IMR-90 (cell line): ENCODE measurements around the gene PABPC1L. TPM values are rescaled to one million over a fixed set of nuclear protein-coding genes. Genes with fewer than 3 reads are reported as not detected.

Experiments used
- ATAC-seq: fragments of 200-7000 bp; cut with Tn5 transposase; 2 replicates; pipeline ENCODE4 v1.9.1; 2020; ENCODE audit warnings: low read depth, mild to moderate bottlenecking, moderate library complexity
- BruUV-seq: library from RNA; stranded (reverse); fragments of 400-500 nt; replicated peaks from 2 replicates; lab custom pipeline; 2021; lab: Mats Ljungman, UMichigan
- CTCF ChIA-PET: fragments of 300-600 bp; formaldehyde crosslinking; extraction: SDS; loops from one replicate; lab custom pipeline; 2021; ENCODE audit warnings: antibody characterized with exemption; lab: Yijun Ruan, JAX
- POLR2A ChIA-PET: fragments of 300-600 bp; sonication (Branson Sonifier 250); formaldehyde crosslinking; loops from one replicate; lab custom pipeline; 2022; ENCODE audit warnings: antibody characterized with exemption; ENCODE audit not compliant: unreplicated experiment; lab: Charles Lee
- DNase-seq: peaks from one replicate; pipeline ENCODE4 v3.0.0; 2013
- H2AFZ ChIP-seq: replicated peaks from 2 replicates; pipeline ENCODE3; 2013; ENCODE audit warnings: low read length, mild to moderate bottlenecking; ENCODE audit not compliant: poor library complexity
- H2AK5ac ChIP-seq: 2 replicates; pipeline ENCODE4 v1.6.1; 2013; ENCODE audit warnings: low read depth, low read length, inconsistent platforms
- H2AK9ac ChIP-seq: replicated peaks from 2 replicates; pipeline ENCODE3; 2013; ENCODE audit warnings: mild to moderate bottlenecking, low read depth, low read length, moderate library complexity; ENCODE audit not compliant: poor library complexity
- H2BK120ac ChIP-seq: 2 replicates; pipeline ENCODE4 v1.6.1; 2013; ENCODE audit warnings: low read depth, low read length, inconsistent platforms
- H2BK15ac ChIP-seq: 3 replicates; pipeline ENCODE4 v1.6.1; 2013; ENCODE audit warnings: low read depth, low read length, inconsistent platforms
- H2BK20ac ChIP-seq: 2 replicates; pipeline ENCODE4 v1.6.1; 2013; ENCODE audit warnings: low read depth, mild to moderate bottlenecking, inconsistent platforms, low read length, moderate library complexity
- H2BK5ac ChIP-seq: 2 replicates; pipeline ENCODE4 v1.6.1; 2013; ENCODE audit warnings: mild to moderate bottlenecking, low read depth, low read length, inconsistent platforms; ENCODE audit not compliant: poor library complexity, severe bottlenecking
- H3K14ac ChIP-seq: replicated peaks from 2 replicates; pipeline ENCODE4 v1.6.1; 2013; ENCODE audit warnings: low read depth, low read length, inconsistent platforms
- H3K18ac ChIP-seq: 2 replicates; pipeline ENCODE4 v1.6.1; 2013; ENCODE audit warnings: low read depth, low read length, control low read depth
- H3K23ac ChIP-seq: 2 replicates; pipeline ENCODE4 v1.6.1; 2013; ENCODE audit warnings: low read depth, low read length, inconsistent platforms
- H3K27ac ChIP-seq: 2 replicates; pipeline ENCODE4 v1.5.1; 2013; ENCODE audit warnings: mild to moderate bottlenecking, control low read depth, low read length; ENCODE audit not compliant: insufficient read depth
- H3K27me3 ChIP-seq: 2 replicates; pipeline ENCODE4 v1.6.1; 2013; ENCODE audit warnings: low read length; ENCODE audit not compliant: control insufficient read depth, insufficient read depth
- H3K36me3 ChIP-seq: 2 replicates; pipeline ENCODE4 v1.6.1; 2013; ENCODE audit warnings: low read length, mixed read lengths; ENCODE audit not compliant: control insufficient read depth, insufficient read depth
- H3K4ac ChIP-seq: 2 replicates; pipeline ENCODE4 v1.6.1; 2013; ENCODE audit warnings: low read depth, low read length, inconsistent platforms
- H3K4me1 ChIP-seq: 2 replicates; pipeline ENCODE4 v1.6.1; 2013; ENCODE audit warnings: low read length, mixed read lengths; ENCODE audit not compliant: control insufficient read depth, insufficient read depth
- H3K4me2 ChIP-seq: 2 replicates; pipeline ENCODE4 v1.6.1; 2013; ENCODE audit warnings: low read depth, mild to moderate bottlenecking, control low read depth, low read length, moderate library complexity
- H3K4me3 ChIP-seq: 2 replicates; pipeline ENCODE4 v1.5.1; 2013; ENCODE audit warnings: low read depth, mild to moderate bottlenecking, control low read depth, low read length, moderate library complexity; ENCODE audit not compliant: insufficient read depth
- H3K56ac ChIP-seq: 2 replicates; pipeline ENCODE4 v1.6.1; 2013; ENCODE audit warnings: low read length, inconsistent platforms; ENCODE audit not compliant: insufficient read depth; ENCODE audit errors: extremely low read depth
- H3K79me1 ChIP-seq, 2 experiments: 2 replicates each; pipeline ENCODE4 v1.6.1; 2013; ENCODE audit warnings: low read length in 2 of 2, inconsistent platforms in 1 of 2, low read depth in 1 of 2
- H3K9ac ChIP-seq: 2 replicates; pipeline ENCODE4 v1.6.1; 2013; ENCODE audit warnings: low read depth, low read length, control low read depth
- H3K9me1 ChIP-seq: 2 replicates; pipeline ENCODE4 v1.6.1; 2013; ENCODE audit warnings: low read length, inconsistent platforms; ENCODE audit not compliant: insufficient read depth
- H3K9me3 ChIP-seq: 2 replicates; pipeline ENCODE4 v1.6.1; 2013; ENCODE audit warnings: low read length; ENCODE audit not compliant: control insufficient read depth, insufficient read depth
- H4K20me1 ChIP-seq: 2 replicates; pipeline ENCODE4 v1.6.1; 2013; ENCODE audit warnings: low read length, inconsistent platforms; ENCODE audit not compliant: insufficient read depth
- H4K5ac ChIP-seq: 2 replicates; pipeline ENCODE4 v1.6.1; 2013; ENCODE audit warnings: mild to moderate bottlenecking, low read depth, low read length, control low read depth
- H4K8ac ChIP-seq, 2 experiments: 2 replicates each; pipeline ENCODE4 v1.6.1; 2013; ENCODE audit warnings: low read depth in 2 of 2, low read length in 2 of 2, control low read depth in 1 of 2, inconsistent platforms in 1 of 2
- H4K91ac ChIP-seq: 2 replicates; pipeline ENCODE4 v1.6.1; 2013; ENCODE audit warnings: low read depth, low read length, inconsistent platforms; ENCODE audit not compliant: insufficient read depth
- BHLHE40 ChIP-seq: fragments of 150-350 bp; IDR thresholded peaks from 2 replicates; pipeline ENCODE4 v1.6.1; 2016; ENCODE audit warnings: mild to moderate bottlenecking, low read depth, low read length
- CEBPB ChIP-seq: IDR thresholded peaks from 2 replicates; pipeline ENCODE4 v1.6.1; 2012; ENCODE audit warnings: low read depth, low read length, improper control_type of control experiment
- CHD1 ChIP-seq: IDR thresholded peaks from 2 replicates; pipeline ENCODE4 v1.6.1; 2012; ENCODE audit warnings: low read depth, low read length, improper control_type of control experiment
- MAFK ChIP-seq: IDR thresholded peaks from 2 replicates; pipeline ENCODE4 v1.6.1; 2012; ENCODE audit warnings: low read depth, low read length, improper control_type of control experiment
- MAZ ChIP-seq: IDR thresholded peaks from 2 replicates; pipeline ENCODE4 v1.6.1; 2012; ENCODE audit warnings: low read depth, mild to moderate bottlenecking, low read length, improper control_type of control experiment, moderate library complexity, borderline replicate concordance
- MXI1 ChIP-seq: IDR thresholded peaks from 2 replicates; pipeline ENCODE4 v1.6.1; 2012; ENCODE audit warnings: low read depth, mild to moderate bottlenecking, low read length, moderate library complexity, borderline replicate concordance
- POLR2A ChIP-seq: IDR thresholded peaks from 2 replicates; pipeline ENCODE4 v1.6.1; 2012; ENCODE audit warnings: mild to moderate bottlenecking, low read depth, low read length
- RAD21 ChIP-seq: IDR thresholded peaks from 2 replicates; pipeline ENCODE4 v1.6.1; 2012; ENCODE audit warnings: low read length, improper control_type of control experiment
- RCOR1 ChIP-seq: IDR thresholded peaks from 2 replicates; pipeline ENCODE4 v1.6.1; 2012; ENCODE audit warnings: mild to moderate bottlenecking, low read length, improper control_type of control experiment; ENCODE audit not compliant: insufficient replicate concordance
- USF2 ChIP-seq: fragments of 150-350 bp; IDR thresholded peaks from 2 replicates; pipeline ENCODE4 v1.6.1; 2017; ENCODE audit warnings: mild to moderate bottlenecking, antibody characterized with exemption, low read length, low read depth
- WGBS, 2 experiments: methylation state at CpG; one replicate each; pipeline versions ENCODE4 v1.1.5 to v1.1.7; 2013; ENCODE audit warnings: missing lambda C conversion rate in 2 of 2; ENCODE audit not compliant: insufficient read length in 1 of 2; ENCODE audit errors: extremely low coverage in 2 of 2; 5-methylcytosine and 5-hydroxymethylcytosine counted together
- dilution Hi-C: fragments of 300-500 bp; cut with HindIII; formaldehyde crosslinking; loops from one replicate; pipeline ENCODE4 v1.14.3; 2018; ENCODE audit warnings: low sequenced_read_pairs; ENCODE audit not compliant: unreplicated experiment
- in situ Hi-C: fragments of 300-500 bp; cut with MboI; formaldehyde crosslinking; loops from 3 replicates; pipeline ENCODE4 v1.14.3; 2019; ENCODE audit warnings: low sequenced_read_pairs, inconsistent platforms, mixed read lengths
- intact Hi-C: fragments of 100-400 bp; cut with micrococcal nuclease; formaldehyde crosslinking; loops from 2 replicates; pipeline ENCODE4 v1.10.0; 2022
- polyA plus RNA-seq, 3 experiments: library from polyadenylated mRNA; depleted of rRNA; stranded (reverse); fragments of >200 nt; gene quantifications; 2 replicates each; pipeline ENCODE4 v1.2.3, GENCODE V29; 2012; ENCODE audit warnings: low replicate concordance in 1 of 3
- total RNA-seq: library from RNA; depleted of rRNA; stranded (reverse); fragments of >200 nt; gene quantifications from 2 replicates; pipeline ENCODE4 v1.2.3, GENCODE V29; 2012

Gene PABPC1L
- total and polyA plus RNA-seq, 2 of the 4 experiments (the other 2 are of a cell fraction), result 6.1 to 82.4 TPM

GRCh38 chr20:44885392-44886265 lies 24.2 kb upstream of the PABPC1L start, which contains the start of gene YWHAB:
TSS of gene YWHAB (plus strand) at chr20:44885705. CDS start at chr20:44901534, 15,829 bp downstream.
- Histone ChIP-seq H2AFZ (peak within 1 kb of the TSS; percentile 97), H3K14ac (peak within 1 kb of the TSS; percentile 98), H2BK120ac (0 out of 2 replicates have a peak within 1 kb of the TSS, but pooled peaks have one; percentile 32), H3K9ac (peak within 1 kb of the TSS; percentile 92), H2AK5ac (peak within 1 kb of the TSS; percentile 90), H4K20me1 (peaks cover 47% of the 10 kb centered on the region), H3K4me3 (peak within 1 kb of the TSS; percentile 79), H3K4me2 (peak within 1 kb of the TSS; percentile 100), H3K27me3 (no peaks in the 10 kb centered on the region), H3K18ac (peak within 1 kb of the TSS; percentile 40; the same call in 1 of the 2 replicates), H2BK5ac (peak within 1 kb of the TSS; percentile 82), H3K79me1 (peaks cover 0 to 8% of the 10 kb centered on the region in 2 experiments; a peak in 2 of 4 replicates), H3K23ac (peak within 1 kb of the TSS; percentile 78), H2BK20ac (no peak within 1 kb of the TSS), H3K9me3 (no peaks in the 10 kb centered on the region), H2AK9ac (peak within 1 kb of the TSS; percentile 99), H3K56ac (peak within 1 kb of the TSS; percentile 87), H4K5ac (peak within 1 kb of the TSS; percentile 47; the same call in 1 of the 2 replicates), H3K27ac (peak within 1 kb of the TSS; percentile 95), H3K36me3 (no peaks in the 10 kb centered on the region), H4K8ac (peak within 1 kb of the TSS; percentile 87 to 93), H4K91ac (peak within 1 kb of the TSS; percentile 91), H3K9me1 (no peaks in the 10 kb centered on the region), H3K4ac (peak within 1 kb of the TSS; percentile 92), H3K4me1 (peaks cover 2% of the 10 kb centered on the region), H2BK15ac (peak within 1 kb of the TSS; percentile 30; the same call in 1 of the 3 replicates)
- intact Hi-C loops (loop anchor here (10.0 kb wide), 1 partner anchor 671 kb away; the partner anchor contains the start of gene OSER1), in situ Hi-C loops (no loop called here), dilution Hi-C loops (no loop called here)
- 1% methylated on average over 21 of the region's 88 CpGs; no CpG with 5 or more reads in 1 of the 2 experiments for WGBS, 2 experiments
- BruUV-seq, result no TSS peak
- peak; percentile 78; the same call in 1 of the 2 replicates for TF ChIP-seq CHD1
- TF ChIP-seq USF2, result peak; percentile 93
- TF ChIP-seq MAFK, result no peak
- TF ChIP-seq MXI1, result 0 out of 2 replicates have a peak, but pooled peaks have one; percentile 6
- no peak for TF ChIP-seq RCOR1
- peak; percentile 16; the same call in 1 of the 2 replicates for TF ChIP-seq BHLHE40
- TF ChIP-seq POLR2A, result peak; percentile 78
- TF ChIP-seq MAZ, result peak; percentile 93; the same call in 1 of the 2 replicates
- no peak for TF ChIP-seq RAD21
- peak; percentile 31; the same call in 1 of the 2 replicates for TF ChIP-seq CEBPB
- DNase-seq (peak; percentile 95), ATAC-seq (peak; percentile 99)
- CTCF ChIA-PET, result interaction anchor here (1.3 kb wide), 1 partner anchor 19 kb away, joined by 6 read pairs; no protein-coding TSS in a partner anchor
- POLR2A ChIA-PET, result no interaction called here
